Endothelial cell of umbilical vein (primary cell): Measurements from ENCODE around the gene OR10AD1.

Source experiments
- CTCF ChIP-seq, 2 donors: IDR thresholded peaks; 1 replicate in 1 of 2; 2 replicates in 1 of 2; pipeline ENCODE4 v1.5.1; 2011; ENCODE audit warnings: low read length in 2 of 2, mild to moderate bottlenecking in 2 of 2, moderate library complexity in 2 of 2, control low read depth in 1 of 2, inconsistent platforms in 1 of 2, low read depth in 1 of 2; ENCODE audit not compliant: insufficient read depth in 1 of 2; ENCODE audit errors: extremely low read depth in 1 of 2
- MAX ChIP-seq: IDR thresholded peaks from 2 replicates; pipeline ENCODE4 v1.6.1; 2011; ENCODE audit not compliant: insufficient read depth, insufficient read length
- POLR2A ChIP-seq: IDR thresholded peaks from 2 replicates; pipeline ENCODE4 v1.6.1; 2012; ENCODE audit warnings: low read depth, mild to moderate bottlenecking, control low read depth, low read length
- POLR2AphosphoS5 ChIP-seq: IDR thresholded peaks from 2 replicates; pipeline ENCODE4 v1.6.1; 2012; ENCODE audit warnings: low read depth, mild to moderate bottlenecking, control low read depth, low read length, moderate library complexity; ENCODE audit not compliant: insufficient read depth

GRCh38 chr12:48216785-48217184 lies 13.7 kb upstream of the OR10AD1 start:
- TF ChIP-seq POLR2AphosphoS5 (no peak), CTCF (IDR thresholded peaks at IDR 0.05; ENCODE audit: extremely low read depth in 1 of 2, insufficient read depth in 1 of 2, low read depth in 1 of 2, low read length in 2 of 2) (no peak), MAX (no peak), POLR2A (no peak)
